HepG2 (cell line): ENCODE measurements around the gene ITIH2. TPM values are rescaled to one million over a fixed set of nuclear protein-coding genes. Genes with fewer than 3 reads are reported as not detected.

ENCODE experiments used
- FOXP4 ChIP-seq: sonication (generic); formaldehyde crosslinking; IDR thresholded peaks from 2 replicates; pipeline ENCODE4 v1.4.0; 2020; ENCODE audit warnings: missing genetic modification reagents
- GFI1 ChIP-seq: sonication (generic); formaldehyde crosslinking; IDR thresholded peaks from 2 replicates; pipeline ENCODE4 v1.5.0; 2020; ENCODE audit warnings: missing genetic modification reagents, mild to moderate bottlenecking, borderline replicate concordance
- HNF4A ChIP-seq: sonication (generic); formaldehyde crosslinking; IDR thresholded peaks from 2 replicates; pipeline ENCODE4 v1.4.0; 2020; ENCODE audit warnings: missing genetic modification reagents
- HNRNPH1 ChIP-seq: fragments of 200-400 bp; formaldehyde crosslinking; optimal IDR thresholded peaks from 2 replicates; pipeline ENCODE3; 2017; ENCODE audit warnings: mild to moderate bottlenecking, low read depth, low read length
- NFKBIZ ChIP-seq: IDR thresholded peaks from 2 replicates; pipeline ENCODE4 v1.6.1; 2018; ENCODE audit warnings: missing genetic modification reagents, missing compliant biosample characterization
- NFRKB ChIP-seq: fragments of 450-650 bp; IDR thresholded peaks from 2 replicates; pipeline ENCODE4 v1.6.1; 2017
- PHF5A ChIP-seq: IDR thresholded peaks from one replicate; pipeline ENCODE4 v1.6.1; 2018; ENCODE audit warnings: low read depth, missing genetic modification reagents; ENCODE audit not compliant: unreplicated experiment
- RFX3 ChIP-seq: IDR thresholded peaks from 2 replicates; pipeline ENCODE4 v1.6.1; 2016; ENCODE audit warnings: missing biosample characterization, missing genetic modification reagents
- ZBTB3 ChIP-seq: sonication (generic); formaldehyde crosslinking; IDR thresholded peaks from 2 replicates; pipeline ENCODE4 v1.4.0; 2020; ENCODE audit warnings: low read depth, mild to moderate bottlenecking, moderate library complexity, missing genetic modification reagents, borderline replicate concordance
- ZNF180 ChIP-seq: sonication (generic); formaldehyde crosslinking; IDR thresholded peaks from 2 replicates; pipeline ENCODE4 v1.4.0; 2020; ENCODE audit warnings: low read depth, missing genetic modification reagents, borderline replicate concordance
- ZNF281 ChIP-seq: sonication (generic); formaldehyde crosslinking; IDR thresholded peaks from 2 replicates; pipeline ENCODE4 v1.4.0; 2020; ENCODE audit warnings: missing genetic modification reagents, borderline replicate concordance
- ZNF317 ChIP-seq: sonication (generic); formaldehyde crosslinking; IDR thresholded peaks from 2 replicates; pipeline ENCODE4 v1.5.0; 2020; ENCODE audit warnings: mild to moderate bottlenecking, missing genetic modification reagents
- ZNF362 ChIP-seq: sonication (generic); formaldehyde crosslinking; IDR thresholded peaks from 2 replicates; pipeline ENCODE4 v1.4.0; 2020; ENCODE audit warnings: missing genetic modification reagents, mild to moderate bottlenecking, borderline replicate concordance
- ZNF44 ChIP-seq: sonication (generic); formaldehyde crosslinking; IDR thresholded peaks from 2 replicates; pipeline ENCODE4 v1.5.1; 2020; ENCODE audit warnings: mild to moderate bottlenecking, missing genetic modification reagents
- ZNF512 ChIP-seq: sonication (generic); formaldehyde crosslinking; IDR thresholded peaks from 2 replicates; pipeline ENCODE4 v1.4.0; 2020; ENCODE audit warnings: mild to moderate bottlenecking, missing genetic modification reagents
- ZNF572 ChIP-seq: sonication (generic); formaldehyde crosslinking; IDR thresholded peaks from 2 replicates; pipeline ENCODE4 v1.5.1; 2020; ENCODE audit warnings: mild to moderate bottlenecking, missing genetic modification reagents
- ZNF616 ChIP-seq: sonication (generic); formaldehyde crosslinking; IDR thresholded peaks from 2 replicates; pipeline ENCODE4 v1.5.0; 2020; ENCODE audit warnings: low read depth, mild to moderate bottlenecking, missing genetic modification reagents
- ZNF777 ChIP-seq: sonication (generic); formaldehyde crosslinking; IDR thresholded peaks from 2 replicates; pipeline ENCODE4 v1.4.0; 2020; ENCODE audit warnings: missing genetic modification reagents
- ZSCAN5A ChIP-seq: sonication (generic); formaldehyde crosslinking; IDR thresholded peaks from 2 replicates; pipeline ENCODE4 v1.8.0; 2022; ENCODE audit warnings: mild to moderate bottlenecking, missing genetic modification reagents, borderline replicate concordance
- polyA plus RNA-seq, 8 experiments: library from polyadenylated mRNA; depleted of rRNA in 3 of 8; stranded (reverse) in 7 of 8; unstranded in 1 of 8; fragments of >200 nt; fragmentation: Illumina TruSeq in 4 of 8; extraction: Trizol in 4 of 8; gene quantifications; 2 replicates each; pipeline versions ENCODE4 v1.2.1 to v1.2.3, GENCODE V29; 2011 to 2016; ENCODE audit warnings: low read depth in 4 of 8, missing spikeins in 1 of 8, mixed read lengths in 1 of 8; ENCODE audit not compliant: insufficient read depth in 1 of 8
- total RNA-seq, 5 experiments: library from RNA; depleted of rRNA; stranded (reverse); fragments of >200 nt; fragmentation: Illumina TruSeq; extraction: Trizol; gene quantifications; 2 replicates each; pipeline ENCODE4 v1.2.3, GENCODE V29; 2016; ENCODE audit warnings: low read depth in 1 of 5

The ITIH2 gene
- total and polyA plus RNA-seq, 2 of the 13 experiments (the other 11 are each of a cell fraction or from before 2014, with no cell fraction given): 1,197 to 1,427 TPM

- TF ChIP-seq ZBTB3 (CRISPR knock-in tag): no peak
- no peak; the same call in 1 of the 2 replicates for TF ChIP-seq GFI1
- TF ChIP-seq ZNF317 (CRISPR knock-in tag): no peak
- TF ChIP-seq HNRNPH1: no peak
- TF ChIP-seq HNF4A (CRISPR knock-in tag): 0 out of 2 replicates have a peak, but pooled peaks have one; percentile 7
- no peak for TF ChIP-seq ZNF512 (CRISPR knock-in tag)
- no peak for TF ChIP-seq NFRKB
- TF ChIP-seq ZSCAN5A: peak; percentile 75; the same call in 1 of the 2 replicates
- peak; percentile 50 for TF ChIP-seq FOXP4 (CRISPR knock-in tag)
- TF ChIP-seq PHF5A (CRISPR knock-in tag): no peak
- TF ChIP-seq RFX3: no peak
- peak; percentile 66; the same call in 1 of the 2 replicates for TF ChIP-seq NFKBIZ (CRISPR knock-in tag)
- TF ChIP-seq ZNF180 (CRISPR knock-in tag): no peak
- peak; percentile 83 for TF ChIP-seq ZNF777 (CRISPR knock-in tag)
- TF ChIP-seq ZNF362 (CRISPR knock-in tag): no peak; the same call in 1 of the 2 replicates
- 0 out of 2 replicates have a peak, but pooled peaks have one; percentile 48 for TF ChIP-seq ZNF572 (CRISPR knock-in tag)
- no peak for TF ChIP-seq ZNF281 (CRISPR knock-in tag)
- no peak for TF ChIP-seq ZNF44 (CRISPR knock-in tag)
- peak; percentile 77 for TF ChIP-seq ZNF616 (CRISPR knock-in tag)
These were observed 84.9 kb downstream of the ITIH2 start, which contains the start of the genes ATP5F1C and KIN (continued) for GRCh38 chr10:7787857-7788638.
